Neural cell (in vitro differentiated cells): Measurements from ENCODE around the gene LRRC73. TPM values are rescaled to one million over a fixed set of nuclear protein-coding genes. Genes with fewer than 3 reads are reported as not detected.

ENCODE experiments used
- H2AFZ ChIP-seq: fragments of 200-600, 300-800 bp; sonication (generic), shearing (Covaris generic); 2 replicates; pipeline ENCODE4 v1.6.0; 2014; ENCODE audit warnings: low read depth, mild to moderate bottlenecking, antibody characterized with exemption, low read length, moderate library complexity
- H3F3A ChIP-seq: fragments of 200-600 bp; shearing (Covaris generic); 2 replicates; pipeline ENCODE4 v1.6.1; 2016; ENCODE audit warnings: mild to moderate bottlenecking, moderate library complexity, mixed read lengths, antibody characterized with exemption, low read length; ENCODE audit not compliant: insufficient read depth, poor library complexity, severe bottlenecking
- H3K27ac ChIP-seq: fragments of 200-600, 300-800 bp; sonication (generic), shearing (Covaris generic); 2 replicates; pipeline ENCODE4 v1.5.1; 2014; ENCODE audit warnings: mild to moderate bottlenecking, low read length, moderate library complexity
- H3K27me3 ChIP-seq: fragments of 300-800, 200-600 bp; sonication (generic), shearing (Covaris generic); 2 replicates; pipeline ENCODE4 v1.6.0; 2014; ENCODE audit warnings: mild to moderate bottlenecking, low read depth, low read length, moderate library complexity; ENCODE audit not compliant: insufficient read depth
- H3K36me3 ChIP-seq: fragments of 300-800, 200-600 bp; sonication (generic), shearing (Covaris generic); 2 replicates; pipeline ENCODE4 v1.5.1; 2014; ENCODE audit warnings: mild to moderate bottlenecking, antibody characterized with exemption, low read length, moderate library complexity; ENCODE audit not compliant: insufficient read depth
- H3K4me2 ChIP-seq: fragments of 300-800, 200-600 bp; sonication (generic), shearing (Covaris generic); 2 replicates; pipeline ENCODE4 v1.6.0; 2014; ENCODE audit warnings: mild to moderate bottlenecking, low read length
- H3K4me3 ChIP-seq: fragments of 300-800, 200-600 bp; sonication (generic), shearing (Covaris generic); 2 replicates; pipeline ENCODE4 v1.5.1; 2014; ENCODE audit warnings: mild to moderate bottlenecking, low read length, moderate library complexity
- H3K79me2 ChIP-seq: fragments of 200-600 bp; shearing (Covaris generic); replicated peaks from 2 replicates; pipeline ENCODE4 v1.6.0; 2014; ENCODE audit warnings: mild to moderate bottlenecking, low read length, moderate library complexity; ENCODE audit not compliant: insufficient read depth
- H3K9ac ChIP-seq: fragments of 300-800, 200-600 bp; sonication (generic), shearing (Covaris generic); 2 replicates; pipeline ENCODE4 v1.6.1; 2016; ENCODE audit warnings: mild to moderate bottlenecking, low read length, mixed read lengths
- H3K9me2 ChIP-seq: fragments of 200-600 bp; shearing (Covaris generic); 2 replicates; pipeline ENCODE4 v1.6.1; 2016; ENCODE audit warnings: mild to moderate bottlenecking, low read length, mixed read lengths; ENCODE audit not compliant: insufficient read depth
- H3K9me3 ChIP-seq: fragments of 200-600, 300-800 bp; sonication (generic), shearing (Covaris generic); 2 replicates; pipeline ENCODE4 v1.6.1; 2016; ENCODE audit warnings: mild to moderate bottlenecking, mixed run types, low read length, moderate library complexity, mixed read lengths
- H4K20me1 ChIP-seq: fragments of 200-600 bp; shearing (Covaris generic); 2 replicates; pipeline ENCODE4 v1.6.1; 2016; ENCODE audit warnings: mild to moderate bottlenecking, mixed run types; ENCODE audit not compliant: insufficient read depth
- EP300 ChIP-seq: fragments of 450-650 bp; conservative IDR thresholded peaks from 2 replicates; pipeline ENCODE4 v1.6.1; 2014; ENCODE audit warnings: antibody characterized with exemption, mild to moderate bottlenecking, moderate library complexity; ENCODE audit not compliant: poor library complexity, severe bottlenecking
- EZH2 ChIP-seq: fragments of 200-600, 300-800 bp; shearing (Covaris generic), sonication (generic); IDR thresholded peaks from 2 replicates; pipeline ENCODE4 v1.6.1; 2014; ENCODE audit warnings: antibody characterized with exemption, low read length, borderline replicate concordance, mild to moderate bottlenecking; ENCODE audit not compliant: insufficient read depth, poor library complexity, severe bottlenecking
- MXI1 ChIP-seq: fragments of 450-650 bp; conservative IDR thresholded peaks from 2 replicates; pipeline ENCODE4 v1.6.1; 2014; ENCODE audit warnings: antibody characterized with exemption, mild to moderate bottlenecking; ENCODE audit not compliant: poor library complexity, severe bottlenecking
- POLR2AphosphoS5 ChIP-seq: IDR thresholded peaks from 2 replicates; pipeline ENCODE4 v1.6.1; 2012
- RAD21 ChIP-seq: fragments of 450-650 bp; conservative IDR thresholded peaks from 2 replicates; pipeline ENCODE4 v1.6.1; 2014; ENCODE audit warnings: antibody characterized with exemption, mild to moderate bottlenecking, moderate library complexity
- SMC3 ChIP-seq: fragments of 450-650 bp; conservative IDR thresholded peaks from 2 replicates; pipeline ENCODE4 v1.6.1; 2014; ENCODE audit warnings: antibody characterized with exemption, mild to moderate bottlenecking, moderate library complexity; ENCODE audit not compliant: poor library complexity
- TAF1 ChIP-seq: IDR thresholded peaks from 2 replicates; pipeline ENCODE4 v1.6.1; 2012; ENCODE audit warnings: low read depth
- polyA plus RNA-seq: library from polyadenylated mRNA; depleted of rRNA; stranded (reverse); fragments of >200 nt; gene quantifications from 2 replicates; pipeline ENCODE4 v1.2.3, GENCODE V29; 2014
- TF ChIP-seq, protein P1 (sequence below): fragments of 450-650 bp; IDR thresholded peaks from 2 replicates; pipeline ENCODE4 v1.5.1; 2014; ENCODE audit warnings: antibody characterized with exemption, mild to moderate bottlenecking, moderate library complexity; ENCODE audit not compliant: poor library complexity, severe bottlenecking
- TF ChIP-seq, protein P2 (sequence below): IDR thresholded peaks from 2 replicates; pipeline ENCODE4 v1.6.1; 2012; ENCODE audit warnings: borderline replicate concordance

The LRRC73 gene
- polyA plus RNA-seq, 1 donor from 2014 or later: 4.7 TPM

DNA sequence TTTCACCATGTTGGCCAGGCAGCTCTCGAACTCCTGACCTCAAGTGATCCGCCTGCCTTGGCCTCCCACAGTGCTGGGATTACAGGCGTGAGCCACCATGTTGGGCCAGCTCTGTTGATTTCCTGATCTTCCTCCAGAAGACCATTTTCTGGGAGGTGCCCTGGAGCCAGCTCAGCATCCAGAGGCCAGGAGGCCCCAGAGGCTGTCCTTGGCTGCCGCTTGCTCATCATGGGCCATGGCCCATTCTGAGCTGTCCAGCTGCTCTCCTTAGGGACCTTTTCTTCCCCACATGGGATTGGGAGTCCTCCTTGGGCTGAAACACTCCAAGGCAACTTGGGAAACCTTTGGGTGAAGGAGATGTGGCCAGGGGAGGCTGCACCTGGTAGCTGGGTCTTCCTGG lies 15.4 kb downstream of the LRRC73 start:
- H3K9me2 ChIP-seq: no peaks in the 10 kb centered on the region
- H3K4me2 ChIP-seq: no peak overlapping the region
- H3K36me3 ChIP-seq: no peaks in the 10 kb centered on the region
- no peaks in the 10 kb centered on the region for H3F3A ChIP-seq
- no peaks in the 10 kb centered on the region for H3K79me2 ChIP-seq
- H3K9me3 ChIP-seq: no peaks in the 10 kb centered on the region
- no peaks in the 10 kb centered on the region for H3K27me3 ChIP-seq
- no peak overlapping the region for H2AFZ ChIP-seq
- no peak overlapping the region for H3K4me3 ChIP-seq
- no peak for TF ChIP-seq EP300
- no peak for TF ChIP-seq TAF1
- no peak for TF ChIP-seq EZH2
- TF ChIP-seq MXI1: no peak
- TF ChIP-seq RAD21: no peak
- TF ChIP-seq, protein P1, sequence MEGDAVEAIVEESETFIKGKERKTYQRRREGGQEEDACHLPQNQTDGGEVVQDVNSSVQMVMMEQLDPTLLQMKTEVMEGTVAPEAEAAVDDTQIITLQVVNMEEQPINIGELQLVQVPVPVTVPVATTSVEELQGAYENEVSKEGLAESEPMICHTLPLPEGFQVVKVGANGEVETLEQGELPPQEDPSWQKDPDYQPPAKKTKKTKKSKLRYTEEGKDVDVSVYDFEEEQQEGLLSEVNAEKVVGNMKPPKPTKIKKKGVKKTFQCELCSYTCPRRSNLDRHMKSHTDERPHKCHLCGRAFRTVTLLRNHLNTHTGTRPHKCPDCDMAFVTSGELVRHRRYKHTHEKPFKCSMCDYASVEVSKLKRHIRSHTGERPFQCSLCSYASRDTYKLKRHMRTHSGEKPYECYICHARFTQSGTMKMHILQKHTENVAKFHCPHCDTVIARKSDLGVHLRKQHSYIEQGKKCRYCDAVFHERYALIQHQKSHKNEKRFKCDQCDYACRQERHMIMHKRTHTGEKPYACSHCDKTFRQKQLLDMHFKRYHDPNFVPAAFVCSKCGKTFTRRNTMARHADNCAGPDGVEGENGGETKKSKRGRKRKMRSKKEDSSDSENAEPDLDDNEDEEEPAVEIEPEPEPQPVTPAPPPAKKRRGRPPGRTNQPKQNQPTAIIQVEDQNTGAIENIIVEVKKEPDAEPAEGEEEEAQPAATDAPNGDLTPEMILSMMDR: no peak
- no peak for TF ChIP-seq POLR2AphosphoS5
- TF ChIP-seq SMC3: no peak
- TF ChIP-seq, protein P2, sequence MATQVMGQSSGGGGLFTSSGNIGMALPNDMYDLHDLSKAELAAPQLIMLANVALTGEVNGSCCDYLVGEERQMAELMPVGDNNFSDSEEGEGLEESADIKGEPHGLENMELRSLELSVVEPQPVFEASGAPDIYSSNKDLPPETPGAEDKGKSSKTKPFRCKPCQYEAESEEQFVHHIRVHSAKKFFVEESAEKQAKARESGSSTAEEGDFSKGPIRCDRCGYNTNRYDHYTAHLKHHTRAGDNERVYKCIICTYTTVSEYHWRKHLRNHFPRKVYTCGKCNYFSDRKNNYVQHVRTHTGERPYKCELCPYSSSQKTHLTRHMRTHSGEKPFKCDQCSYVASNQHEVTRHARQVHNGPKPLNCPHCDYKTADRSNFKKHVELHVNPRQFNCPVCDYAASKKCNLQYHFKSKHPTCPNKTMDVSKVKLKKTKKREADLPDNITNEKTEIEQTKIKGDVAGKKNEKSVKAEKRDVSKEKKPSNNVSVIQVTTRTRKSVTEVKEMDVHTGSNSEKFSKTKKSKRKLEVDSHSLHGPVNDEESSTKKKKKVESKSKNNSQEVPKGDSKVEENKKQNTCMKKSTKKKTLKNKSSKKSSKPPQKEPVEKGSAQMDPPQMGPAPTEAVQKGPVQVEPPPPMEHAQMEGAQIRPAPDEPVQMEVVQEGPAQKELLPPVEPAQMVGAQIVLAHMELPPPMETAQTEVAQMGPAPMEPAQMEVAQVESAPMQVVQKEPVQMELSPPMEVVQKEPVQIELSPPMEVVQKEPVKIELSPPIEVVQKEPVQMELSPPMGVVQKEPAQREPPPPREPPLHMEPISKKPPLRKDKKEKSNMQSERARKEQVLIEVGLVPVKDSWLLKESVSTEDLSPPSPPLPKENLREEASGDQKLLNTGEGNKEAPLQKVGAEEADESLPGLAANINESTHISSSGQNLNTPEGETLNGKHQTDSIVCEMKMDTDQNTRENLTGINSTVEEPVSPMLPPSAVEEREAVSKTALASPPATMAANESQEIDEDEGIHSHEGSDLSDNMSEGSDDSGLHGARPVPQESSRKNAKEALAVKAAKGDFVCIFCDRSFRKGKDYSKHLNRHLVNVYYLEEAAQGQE: no peak
- H3K27ac ChIP-seq: no peak overlapping the region
- no peaks in the 10 kb centered on the region for H4K20me1 ChIP-seq
- no peak overlapping the region for H3K9ac ChIP-seq

DNA sequence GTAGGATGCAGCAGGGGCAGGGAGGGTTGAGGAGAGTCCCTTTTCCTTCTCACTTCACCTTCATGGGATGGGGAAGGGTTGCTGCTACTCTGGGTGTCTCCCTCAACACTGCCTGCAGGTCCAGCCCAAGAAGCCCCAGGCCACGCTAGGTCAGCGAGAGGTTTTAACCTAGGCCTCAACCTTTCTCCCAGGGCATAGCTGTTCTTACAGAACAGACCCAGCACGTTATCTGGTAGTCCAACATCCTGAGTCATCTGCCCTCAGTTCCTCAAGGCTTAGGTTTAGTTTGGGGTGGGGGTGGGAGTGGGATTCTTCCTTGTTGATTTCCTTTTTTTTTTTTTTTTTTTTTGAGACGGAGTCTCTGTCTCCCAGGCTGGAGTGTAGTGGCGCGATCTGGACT lies 15.8 kb downstream of the LRRC73 start:
- Histone ChIP-seq H3F3A (no peaks in the 10 kb centered on the region), H3K27ac (no peak overlapping the region)

DNA sequence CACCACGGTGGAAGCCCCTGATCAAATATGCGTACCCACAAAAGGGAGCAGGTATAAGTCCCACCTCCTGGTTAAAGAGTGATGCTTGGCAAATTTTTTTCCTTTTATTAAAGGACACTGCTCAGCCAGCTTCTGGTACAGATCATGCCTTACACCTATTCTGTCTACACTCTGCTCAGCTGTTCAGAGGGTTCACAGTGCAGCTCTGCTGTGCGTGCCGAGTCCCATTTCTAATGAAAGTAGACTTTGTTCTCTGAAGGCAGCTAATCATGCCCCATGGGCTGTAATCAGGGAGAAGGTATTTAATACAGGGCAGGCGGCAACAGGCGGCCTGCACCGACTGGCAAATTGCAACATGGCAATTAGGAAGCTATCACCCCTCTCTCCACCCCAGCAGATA lies 16.3 kb downstream of the LRRC73 start:
- Histone ChIP-seq H3K79me2 (no peaks in the 10 kb centered on the region), H3K4me2 (no peak overlapping the region), H3K27ac (no peak overlapping the region), H3K9me2 (no peaks in the 10 kb centered on the region), H2AFZ (no peak overlapping the region), H3K9ac (no peak overlapping the region), H3K9me3 (no peaks in the 10 kb centered on the region), H3K36me3 (no peaks in the 10 kb centered on the region), H3F3A (no peaks in the 10 kb centered on the region), H3K4me3 (no peak overlapping the region), H3K27me3 (no peaks in the 10 kb centered on the region), H4K20me1 (no peaks in the 10 kb centered on the region)
- TF ChIP-seq TAF1: no peak

More for the DNA sequence above, 15.8 kb downstream of the LRRC73 start:
- no peak overlapping the region for H3K4me3 ChIP-seq
- no peak overlapping the region for H3K4me2 ChIP-seq
- no peaks in the 10 kb centered on the region for H3K9me2 ChIP-seq
- no peaks in the 10 kb centered on the region for H3K79me2 ChIP-seq
- H2AFZ ChIP-seq: no peak overlapping the region
- H3K27me3 ChIP-seq: no peaks in the 10 kb centered on the region
- H3K9ac ChIP-seq: no peak overlapping the region
- TF ChIP-seq RAD21 (no peak), MXI1 (no peak), SMC3 (no peak)
- H3K9me3 ChIP-seq: no peaks in the 10 kb centered on the region
- H3K36me3 ChIP-seq: no peaks in the 10 kb centered on the region
- no peaks in the 10 kb centered on the region for H4K20me1 ChIP-seq
